ENCODE measurements around the gene POFUT2. TPM values are rescaled to one million over a fixed set of nuclear protein-coding genes. Genes with fewer than 3 reads are reported as not detected.

POFUT2 gene
- total RNA-seq: 10 to 100 TPM; 18.1 to 20.3 TPM
- long read RNA-seq, partial matches to known transcripts: 1 of 6 reads
- long read RNA-seq, other reads (novel, unspliced or antisense): 2 of 6 reads

- ATAC-seq (peak; percentile 88 to 92), DNase-seq (peak; percentile 97)
- intact Hi-C loops (cut with DNase I): no loop called here
These were observed at the start of gene POFUT2 for GRCh38 chr21:45287438-45288391. TSS of gene POFUT2 (minus strand) at chr21:45287895. CDS start at chr21:45287871, 24 bp downstream.

- ATAC-seq (peak; percentile 53 to 85), DNase-seq (peak; percentile 45)
- intact Hi-C loops (cut with DNase I): no loop called here
These were observed 49.2 kb upstream of the POFUT2 start for GRCh38 chr21:45336870-45337269.

- peak; percentile 3 for DNase-seq
- intact Hi-C loops (cut with DNase I): no loop called here
These were observed 48.8 kb upstream of the POFUT2 start for GRCh38 chr21:45336535-45336810.

GRCh38 chr21:45335761-45336534, 48.3 kb upstream of the POFUT2 start:
- ATAC-seq (no peak), DNase-seq (peak; percentile 10)

More at GRCh38 chr21:45336535-45336810, 48.8 kb upstream of the POFUT2 start:
- ATAC-seq: no peak

GRCh38 chr21:45335151-45335760, 47.6 kb upstream of the POFUT2 start:
- intact Hi-C loops (cut with DNase I): no loop called here
- no peak for ATAC-seq
- peak; percentile 13 for DNase-seq

More at GRCh38 chr21:45335761-45336534, 48.3 kb upstream of the POFUT2 start:
- intact Hi-C loops (cut with DNase I): no loop called here

- intact Hi-C loops (cut with DNase I): no loop called here
- DNase-seq: peak; percentile 7
These were observed 46.9 kb upstream of the POFUT2 start for GRCh38 chr21:45334591-45335081.

GRCh38 chr21:45334134-45334533, 46.4 kb upstream of the POFUT2 start:
- intact Hi-C loops (cut with DNase I): no loop called here
- ATAC-seq (no peak), DNase-seq (peak; percentile 5)

More at GRCh38 chr21:45334591-45335081, 46.9 kb upstream of the POFUT2 start:
- ATAC-seq: no peak

- ATAC-seq (no peak), DNase-seq (peak; percentile 17)
- intact Hi-C loops (cut with DNase I): no loop called here
These were observed 46.0 kb upstream of the POFUT2 start for GRCh38 chr21:45333583-45334121.

GRCh38 chr21:45332981-45333582, 45.4 kb upstream of the POFUT2 start:
- DNase-seq (peak; percentile 21), ATAC-seq (no peak)
- intact Hi-C loops (cut with DNase I): no loop called here

- DNase-seq (peak; percentile 1), ATAC-seq (no peak)
- intact Hi-C loops (cut with DNase I): no loop called here
These were observed 44.7 kb upstream of the POFUT2 start for GRCh38 chr21:45332415-45332814.

- no peak for ATAC-seq
- DNase-seq: peak; percentile 18
- intact Hi-C loops (cut with DNase I): no loop called here
These were observed 43.9 kb upstream of the POFUT2 start for GRCh38 chr21:45331531-45332147.

- ATAC-seq (no peak), DNase-seq (peak; percentile 10)
- intact Hi-C loops (cut with DNase I): no loop called here
These were observed 43.2 kb upstream of the POFUT2 start for GRCh38 chr21:45330851-45331261.

GRCh38 chr21:45330075-45330781, 42.5 kb upstream of the POFUT2 start:
- peak in 1 of 2 donors; percentile 55 for ATAC-seq
- intact Hi-C loops (cut with DNase I): no loop called here
- peak; percentile 44 for DNase-seq

- peak; percentile 18 for DNase-seq
- intact Hi-C loops (cut with DNase I): no loop called here
- peak in 1 of 2 donors; percentile 44 for ATAC-seq
These were observed 41.8 kb upstream of the POFUT2 start for GRCh38 chr21:45329261-45330074.

- intact Hi-C loops (cut with DNase I): no loop called here
- ATAC-seq (no peak), DNase-seq (peak; percentile 28)
These were observed 40.8 kb upstream of the POFUT2 start for GRCh38 chr21:45328198-45329091.
